GM18873 (cell line): Measurements from ENCODE around the gene CLDN15.

ENCODE experiments used
- ATAC-seq: cut with Tn5 transposase; IDR thresholded peaks from one replicate; pipeline ENCODE4 v1.9.1; 2021; ENCODE audit warnings: mild to moderate bottlenecking, moderate library complexity, moderate number of reproducible peaks; ENCODE audit not compliant: unreplicated experiment, low FRiP score

The CLDN15 gene

DNA sequence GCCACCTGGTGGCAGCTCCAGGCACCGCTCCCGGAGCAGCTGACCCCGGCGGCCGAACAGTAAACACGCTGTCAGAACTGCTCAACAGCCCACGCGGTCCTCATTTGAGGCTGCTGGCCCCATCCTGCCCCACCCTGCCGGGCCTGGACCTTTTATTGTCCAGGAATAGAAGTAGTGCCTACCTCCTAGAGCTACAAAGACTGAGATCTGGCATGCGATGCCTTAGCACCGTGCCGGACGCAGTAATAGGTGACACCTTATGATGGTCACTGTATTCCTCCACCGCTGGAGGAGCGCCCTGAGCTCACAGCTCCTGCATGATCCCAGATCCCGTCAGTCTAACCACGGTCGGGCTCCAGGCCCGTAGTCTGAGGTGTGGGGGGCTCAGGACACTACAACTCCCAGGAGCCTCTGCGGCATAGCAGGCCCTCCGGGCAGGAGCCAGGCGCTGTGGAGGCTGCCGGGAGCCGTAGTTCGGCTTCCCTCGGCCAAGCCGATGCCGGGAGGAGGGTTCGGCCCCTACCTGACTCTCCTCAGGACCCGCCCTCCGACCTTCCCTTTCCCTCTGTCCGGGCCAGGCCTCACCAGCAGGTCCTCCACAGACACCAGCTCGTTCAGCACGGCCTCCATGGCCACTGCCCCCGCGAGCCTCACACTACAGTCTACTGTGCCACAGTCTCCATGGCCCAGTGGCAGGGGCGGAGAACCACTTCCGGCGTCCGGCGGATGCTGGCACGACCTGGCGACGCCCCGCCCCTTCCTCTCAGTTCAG lies 7.0 kb upstream of the CLDN15 start, which contains the start of gene FIS1:
FIS1 (minus strand) TSS at position 707 of the 772 bp plus-strand sequence; CDS start at position 630, 77 bp downstream.
- peak; percentile 85 for ATAC-seq

DNA sequence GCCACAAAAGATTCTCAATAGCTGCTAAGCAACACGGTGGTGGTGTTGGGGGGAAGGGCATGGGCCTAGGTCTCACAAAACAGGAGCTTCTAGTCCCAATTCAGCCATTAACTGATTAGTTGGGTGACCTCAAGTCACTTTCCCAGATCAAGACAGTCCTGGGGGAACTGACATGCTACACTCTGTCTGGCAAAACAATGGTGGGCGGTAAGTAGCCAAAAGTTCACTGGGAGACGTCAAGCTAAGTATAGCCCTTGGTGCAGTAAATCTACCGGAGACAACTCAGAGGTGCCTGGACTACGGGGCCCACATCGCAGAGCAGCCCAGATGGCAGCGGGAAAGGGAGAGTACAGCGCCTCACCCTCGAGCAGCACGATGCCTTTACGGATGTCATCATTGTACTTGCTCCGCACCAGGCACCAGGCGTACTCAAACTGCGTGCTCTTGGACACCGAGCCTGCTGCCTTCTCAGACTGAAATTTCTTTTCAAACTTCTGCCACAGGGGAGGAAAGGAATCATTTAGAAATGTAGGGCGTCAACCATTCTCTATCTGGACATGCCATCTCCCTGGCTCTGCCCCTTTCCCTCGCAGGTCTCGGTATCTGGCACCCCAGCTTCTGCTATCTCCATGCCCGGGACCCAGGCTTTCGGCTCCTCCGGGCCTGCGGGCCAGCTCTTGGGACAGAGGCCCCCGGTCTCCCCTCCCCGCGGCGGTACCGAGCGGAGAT lies 6.2 kb upstream of the CLDN15 start:
- ATAC-seq = no peak

DNA sequence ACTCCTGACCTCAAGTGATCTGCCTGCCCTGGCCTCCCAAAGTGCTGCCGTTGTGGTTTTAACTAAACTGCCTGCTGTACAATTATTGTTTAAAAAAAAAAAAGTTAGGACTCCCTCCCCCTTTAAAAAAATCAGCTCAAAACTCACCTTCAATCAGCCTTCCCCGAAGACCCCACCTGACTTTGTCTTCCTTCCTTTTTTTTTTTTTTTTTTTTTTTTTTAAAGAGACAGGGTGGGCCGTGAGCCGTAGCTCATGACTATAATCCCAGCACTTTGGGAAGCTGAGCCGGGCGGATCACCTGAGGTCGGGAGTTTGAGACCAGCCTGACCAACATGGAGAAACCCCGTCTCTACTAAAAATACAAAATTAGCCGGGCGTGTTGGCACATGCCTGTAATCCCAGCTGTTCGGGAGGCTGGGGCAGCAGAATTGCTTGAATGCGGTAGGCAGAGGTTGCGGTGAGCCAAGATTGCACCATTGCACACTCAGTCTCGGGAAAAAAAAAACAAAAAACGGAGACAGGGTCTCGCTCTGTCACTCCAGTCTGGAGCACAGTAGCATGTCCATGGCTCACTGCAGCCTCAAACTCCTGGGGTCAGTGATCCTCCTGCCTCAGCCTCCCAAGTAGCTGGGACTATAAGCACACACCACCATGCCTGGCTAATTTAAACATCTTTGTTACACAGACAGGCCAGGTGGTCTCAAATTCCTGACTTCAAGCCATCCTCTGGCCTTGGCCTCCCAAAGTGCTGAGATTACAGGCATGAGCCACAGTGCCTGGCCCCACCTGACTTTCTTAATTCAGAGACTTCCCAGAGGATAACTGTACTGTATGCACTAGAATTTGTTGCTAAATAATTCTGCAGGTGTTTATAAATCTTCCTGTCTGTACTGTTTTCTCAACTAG lies 4.1 kb upstream of the CLDN15 start:
- no peak for ATAC-seq

DNA sequence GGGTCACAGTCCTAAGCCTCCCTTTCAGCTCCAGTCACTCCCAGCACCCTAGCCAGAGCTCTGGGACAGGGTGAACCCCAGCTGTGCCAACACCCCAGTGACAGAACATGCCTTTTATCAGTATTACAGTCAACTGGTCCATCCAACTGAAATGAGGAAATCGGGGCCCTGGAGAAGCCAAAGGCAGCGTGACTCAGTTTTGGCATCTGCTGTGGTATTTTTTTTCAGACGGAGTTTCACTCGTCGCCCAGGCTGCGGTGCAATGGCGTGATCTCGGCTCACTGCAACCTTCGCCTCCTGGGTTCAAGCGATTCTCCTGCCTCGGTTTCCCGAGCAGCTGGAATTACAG lies 3.4 kb upstream of the CLDN15 start:
- ATAC-seq = no peak

DNA sequence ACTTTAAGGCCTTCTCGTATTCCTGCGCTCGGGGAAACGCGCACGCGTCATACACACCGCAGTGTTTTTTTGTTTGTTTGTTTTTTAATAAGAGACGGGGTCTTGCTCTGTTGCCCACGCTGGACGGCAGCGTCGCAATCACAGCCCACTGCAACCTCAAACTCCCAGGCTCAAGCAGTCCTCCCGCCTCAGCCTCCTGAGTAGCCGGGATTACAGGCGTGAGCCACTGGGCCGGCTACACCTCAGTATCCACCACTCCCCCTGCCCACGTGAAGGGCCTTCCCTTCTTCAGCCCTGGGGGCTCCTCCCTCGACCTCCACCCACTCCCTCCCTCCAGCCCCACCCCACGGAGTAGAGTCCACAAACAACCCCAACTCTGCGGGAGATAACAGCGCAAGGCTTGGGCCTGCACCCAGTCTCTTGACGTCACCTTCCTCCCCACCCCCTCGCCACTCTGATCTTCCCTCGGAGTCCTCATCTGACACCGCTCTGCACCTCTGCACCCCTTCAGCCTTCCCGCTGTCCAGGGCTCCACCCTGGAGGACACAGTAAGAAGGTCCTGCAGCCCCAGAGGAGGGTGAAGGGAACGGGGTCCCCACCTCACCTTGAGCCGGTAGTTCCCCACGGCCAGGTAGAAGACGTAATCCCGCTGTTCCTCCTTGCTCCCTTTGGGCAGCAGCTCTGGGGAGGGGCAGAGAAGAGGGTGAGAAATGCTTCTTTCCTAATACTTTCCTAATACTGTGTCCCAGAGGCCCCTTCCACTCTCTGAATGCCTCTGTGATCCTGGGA lies 2.8 kb upstream of the CLDN15 start:
- ATAC-seq = no peak

DNA sequence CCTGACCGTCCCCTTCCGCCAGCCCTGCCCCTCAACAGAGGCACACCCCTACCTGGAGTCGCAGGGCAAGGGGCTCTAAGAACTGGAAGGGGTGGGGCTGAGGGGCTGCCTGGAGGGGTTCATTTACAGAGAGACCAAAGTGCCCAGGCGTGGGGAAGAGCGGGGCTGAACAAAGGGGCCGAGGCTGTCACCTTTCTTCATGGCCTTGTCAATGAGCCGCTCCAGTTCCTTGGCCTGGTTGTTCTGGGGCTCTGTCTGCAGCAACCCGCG lies 2.3 kb upstream of the CLDN15 start:
- no peak for ATAC-seq

DNA sequence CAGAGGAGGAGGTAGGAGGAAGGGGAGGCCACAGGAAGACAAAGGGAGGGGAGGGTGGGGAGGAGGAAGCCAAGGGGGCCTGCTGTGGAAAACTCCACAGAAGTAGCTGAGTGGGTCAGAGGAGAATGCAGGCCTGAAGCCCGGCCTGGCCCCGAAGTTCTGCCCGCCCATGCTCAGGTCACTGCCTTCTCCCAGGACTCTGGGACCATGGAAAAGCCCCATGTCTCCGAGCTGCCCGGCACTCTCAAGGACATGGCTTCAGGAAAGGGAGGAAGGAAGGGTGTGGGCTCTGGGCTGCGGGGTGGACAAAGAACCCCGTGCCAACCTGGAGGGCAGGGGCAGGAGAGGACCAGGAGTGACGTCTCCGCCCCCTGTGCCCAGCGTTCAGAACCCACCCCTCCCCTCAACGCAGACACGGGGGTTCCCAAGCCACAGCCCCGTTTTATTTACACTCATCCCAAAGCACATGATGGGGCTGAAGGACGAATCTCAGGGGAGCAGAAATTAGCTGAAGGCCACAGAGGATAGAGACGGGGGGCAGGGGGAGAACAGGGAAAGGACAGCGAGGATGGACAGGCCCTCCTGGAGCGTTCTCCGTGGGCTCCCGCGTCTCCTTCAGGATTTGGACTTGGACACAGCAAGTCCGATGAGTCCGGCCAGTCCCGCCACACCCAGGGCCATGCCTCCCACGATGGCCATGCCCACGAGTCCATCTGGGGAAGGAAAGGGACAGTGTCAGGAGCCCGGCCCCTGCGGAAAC lies 1.8 kb upstream of the CLDN15 start:
- no peak for ATAC-seq

DNA sequence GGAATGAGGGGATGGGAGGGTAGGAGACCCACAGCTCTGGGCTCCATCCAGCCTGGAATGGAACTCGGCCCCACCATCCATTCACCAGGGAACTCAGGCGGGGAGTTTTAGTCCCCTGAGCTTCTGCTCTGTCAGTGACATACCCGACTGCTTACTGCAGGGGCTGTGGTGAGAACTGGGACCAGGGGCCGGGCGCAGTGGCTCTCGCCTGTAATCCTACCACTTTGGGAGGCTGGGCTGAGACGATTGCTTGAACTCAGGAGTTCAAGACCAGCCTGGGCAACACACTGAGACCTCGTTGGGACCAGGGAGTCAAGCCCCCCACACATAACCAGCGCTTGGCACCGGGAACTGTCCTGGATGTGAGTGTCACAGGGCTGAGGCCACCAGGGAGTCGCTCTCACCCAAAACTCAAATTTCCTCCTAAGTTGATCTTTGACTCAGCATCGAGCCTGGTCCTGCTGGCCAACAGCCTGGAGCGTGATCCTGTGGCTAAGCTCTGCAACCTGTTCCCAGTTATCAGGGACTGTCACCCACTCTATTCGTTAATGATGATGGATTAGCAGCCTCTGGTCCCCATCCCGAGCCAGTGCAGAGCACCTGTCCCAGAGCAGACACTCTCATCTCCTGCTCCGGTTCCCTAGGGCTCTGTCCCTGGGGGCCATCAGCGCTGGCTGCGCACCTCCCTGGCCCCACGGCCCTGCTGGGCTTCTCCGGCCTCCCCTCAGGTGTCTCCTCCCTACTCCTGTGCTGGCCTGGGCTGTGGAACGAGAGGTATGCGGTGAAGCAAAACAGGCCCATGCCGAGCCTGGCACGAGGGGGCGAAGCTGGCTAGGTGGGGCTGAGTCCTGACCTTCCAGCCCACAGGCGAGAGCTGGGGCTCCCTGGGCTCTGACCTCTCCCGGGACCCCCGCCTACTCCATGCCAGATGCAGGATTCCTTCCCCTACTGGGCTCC lies 902 bp upstream of the CLDN15 start:
- no peak for ATAC-seq

DNA sequence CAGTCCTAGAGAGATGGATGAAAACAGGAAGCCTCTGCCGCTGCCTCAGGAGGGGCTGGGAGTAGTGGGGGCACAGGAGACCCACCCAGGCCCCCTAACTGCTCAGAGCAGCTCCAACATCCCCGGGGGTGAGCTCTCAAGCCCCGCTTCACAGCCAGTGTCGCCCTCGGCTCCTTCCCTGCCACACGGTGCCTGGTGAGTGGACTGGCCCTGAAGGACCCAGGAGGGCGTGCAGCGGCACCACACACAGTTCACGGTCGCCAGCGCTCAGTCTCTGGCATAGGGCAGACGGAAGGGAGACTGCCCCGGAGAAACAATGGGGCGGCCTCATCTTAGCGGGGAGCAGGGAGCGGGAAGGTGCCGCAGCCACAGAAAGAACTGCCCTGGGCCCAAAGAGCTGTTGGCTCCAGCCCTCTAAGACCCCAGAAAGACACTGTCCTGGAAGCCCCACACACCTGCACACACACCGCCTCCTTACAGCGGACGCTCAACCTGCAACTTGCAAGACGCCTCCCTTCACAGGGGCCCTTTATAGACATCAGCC lies 1.2 kb downstream of the CLDN15 start:
- no peak for ATAC-seq

DNA sequence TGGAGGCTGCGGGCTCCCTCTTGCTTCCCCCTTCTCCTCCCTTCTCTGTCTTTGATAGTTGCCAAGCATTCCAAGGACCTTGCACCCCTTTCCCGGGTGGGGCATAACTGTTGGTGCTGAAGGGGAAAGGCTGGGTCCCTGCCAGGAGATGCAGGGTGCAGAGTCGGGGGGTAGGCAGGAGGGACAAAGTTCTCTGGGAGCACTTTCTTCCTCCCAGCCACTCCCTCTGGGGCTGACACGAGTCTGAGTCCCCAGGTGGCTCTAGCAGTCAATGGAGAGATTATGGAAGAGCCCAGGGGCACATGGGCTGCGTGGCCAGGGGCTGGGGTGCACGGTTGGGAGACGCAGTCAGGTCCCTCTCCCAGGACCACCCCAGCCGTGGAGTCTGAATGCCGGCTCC lies 2.1 kb downstream of the CLDN15 start:
- ATAC-seq = no peak

DNA sequence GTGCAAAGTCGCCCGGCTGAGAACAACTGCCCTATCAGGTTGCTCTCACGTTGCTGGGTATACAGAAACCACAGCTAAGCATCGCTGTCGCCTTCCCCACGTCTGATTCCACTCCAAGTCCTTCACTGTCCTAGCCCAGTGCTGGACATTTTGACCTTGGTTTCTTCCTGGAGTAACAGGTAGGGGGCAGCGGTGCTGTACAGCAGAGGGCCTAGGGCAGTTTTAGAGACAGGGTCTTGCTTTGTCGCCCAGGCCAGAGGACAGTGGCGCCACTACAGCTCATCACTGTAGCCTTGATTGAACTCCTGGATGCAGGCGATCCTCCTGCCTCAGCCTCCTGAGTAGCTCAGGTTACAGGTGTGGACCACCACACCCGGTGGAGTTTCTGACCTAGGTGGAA lies 2.6 kb downstream of the CLDN15 start:
- ATAC-seq = no peak

DNA sequence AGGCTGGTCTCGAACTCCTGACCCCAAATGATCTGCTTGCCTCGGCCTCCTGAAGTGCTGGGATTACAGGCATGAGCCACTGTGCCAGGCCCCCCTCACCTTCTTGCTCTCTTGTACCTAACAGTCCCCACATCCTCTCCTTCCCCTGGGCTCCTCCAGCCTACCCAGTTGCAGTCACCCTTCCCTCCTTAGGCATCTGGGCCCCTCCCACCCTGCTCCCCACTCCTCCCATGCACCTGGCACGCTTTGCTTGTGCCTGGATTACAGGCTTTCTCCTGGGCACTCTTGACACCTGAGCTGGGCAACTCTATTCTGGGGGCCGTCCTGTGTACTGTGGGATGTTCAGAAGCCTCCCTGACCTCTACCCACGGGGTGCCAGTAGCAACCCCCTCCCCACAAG lies 3.0 kb downstream of the CLDN15 start:
- ATAC-seq = no peak

DNA sequence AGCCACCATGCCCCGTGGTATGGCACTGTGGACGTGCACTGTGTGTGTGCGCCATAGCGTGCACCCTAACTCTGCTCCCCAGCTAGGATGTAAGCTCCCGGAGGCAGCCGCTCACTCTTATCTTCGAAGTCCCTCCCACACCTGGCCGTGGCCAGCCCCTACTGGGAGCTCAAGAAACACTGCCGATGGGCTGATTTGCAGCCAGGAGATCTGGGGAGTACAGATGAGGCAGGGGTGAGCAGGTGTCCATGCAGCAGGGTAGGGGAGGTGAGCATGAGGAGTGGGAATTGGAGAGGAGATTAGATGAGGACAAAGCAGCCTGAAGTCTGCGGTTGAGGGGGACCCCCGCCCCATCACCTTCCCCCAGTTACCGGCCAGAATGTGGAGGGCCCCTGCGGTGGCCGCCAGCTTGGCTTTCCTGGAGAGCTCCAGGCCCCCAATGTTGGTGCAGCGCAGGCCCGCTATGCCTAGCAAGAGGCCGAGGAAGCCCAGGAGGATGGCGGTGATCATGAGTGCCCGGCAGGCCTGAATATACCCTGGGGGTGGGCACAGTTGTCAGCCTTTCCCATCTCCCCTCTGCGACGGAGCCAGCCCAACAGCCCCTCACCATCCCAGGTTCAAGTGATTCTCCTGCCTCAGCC lies 3.6 kb downstream of the CLDN15 start:
- ATAC-seq = no peak

DNA sequence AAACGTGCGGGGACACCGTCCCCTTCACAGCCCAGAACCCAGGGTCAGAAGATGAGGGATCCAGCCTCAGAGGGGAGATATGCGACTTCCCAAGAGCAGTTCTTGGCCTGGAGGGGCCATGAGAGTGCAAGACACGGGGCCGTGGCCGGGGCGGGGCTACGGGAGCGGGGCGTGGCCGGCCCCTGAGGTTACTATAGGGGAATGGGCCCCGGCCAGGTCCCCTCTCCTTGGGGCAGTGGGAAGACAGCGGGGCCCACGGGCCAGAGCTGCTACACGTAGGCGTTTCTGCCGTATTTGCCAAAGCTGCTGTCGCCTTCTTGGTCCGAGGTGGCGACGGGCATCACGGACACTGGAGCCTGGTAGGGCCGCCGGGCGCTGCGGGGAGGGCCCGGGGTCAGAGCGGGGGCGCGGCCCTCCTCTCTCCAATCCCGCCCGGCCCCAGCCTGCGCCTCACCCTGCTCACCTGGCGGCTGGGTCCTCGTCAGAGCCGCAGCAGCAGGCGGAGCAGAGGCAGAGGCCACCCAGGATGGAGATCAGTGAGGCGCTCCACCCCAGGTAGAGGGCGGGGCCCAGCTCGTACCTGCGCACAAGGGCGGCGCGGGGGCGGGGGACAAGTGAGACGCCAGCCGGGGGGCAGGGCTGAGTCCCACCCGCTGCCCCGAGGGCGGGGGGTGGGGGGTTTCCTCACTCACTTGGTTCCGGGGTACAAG lies 5.3 kb downstream of the CLDN15 start:
- no peak for ATAC-seq

DNA sequence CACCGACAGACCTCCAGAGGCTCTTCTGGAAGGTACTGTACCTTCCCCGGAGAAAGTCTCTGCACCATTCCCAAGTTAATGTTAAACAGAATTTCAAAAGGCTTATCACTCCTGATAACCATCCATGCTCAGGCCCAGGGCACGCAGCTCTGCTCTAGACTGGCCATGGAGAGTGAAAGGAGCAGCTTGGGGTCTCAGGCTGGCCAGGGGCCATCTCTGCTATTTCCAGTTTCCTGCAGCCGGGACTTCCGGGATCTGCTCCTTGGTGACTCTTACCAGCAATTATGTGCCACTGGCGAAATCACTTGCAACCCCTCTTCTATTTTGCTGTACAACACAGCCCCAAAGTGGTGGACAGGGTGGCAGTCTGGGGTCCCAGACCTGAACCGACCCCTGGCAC lies 6.0 kb downstream of the CLDN15 start:
- ATAC-seq = no peak

DNA sequence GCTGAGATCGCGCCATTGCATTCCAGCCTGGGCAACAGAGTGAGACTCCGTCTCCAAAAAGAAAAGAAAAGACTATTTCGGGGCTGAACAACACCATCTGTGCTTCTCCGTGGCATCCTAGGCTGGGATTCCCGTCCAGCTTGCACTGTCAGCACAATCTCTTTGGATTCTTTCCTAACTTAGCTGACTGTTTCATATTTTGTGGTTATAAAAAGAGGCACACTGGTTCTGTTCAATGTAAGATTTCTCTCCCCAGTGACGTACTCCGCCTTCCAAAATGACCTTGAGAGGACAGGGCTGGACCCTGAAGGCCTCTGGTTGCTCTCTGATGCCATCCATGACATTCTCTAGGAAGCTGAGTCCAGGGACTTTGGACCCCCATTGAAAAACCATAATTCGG lies 10.9 kb downstream of the CLDN15 start:
- no peak for ATAC-seq

DNA sequence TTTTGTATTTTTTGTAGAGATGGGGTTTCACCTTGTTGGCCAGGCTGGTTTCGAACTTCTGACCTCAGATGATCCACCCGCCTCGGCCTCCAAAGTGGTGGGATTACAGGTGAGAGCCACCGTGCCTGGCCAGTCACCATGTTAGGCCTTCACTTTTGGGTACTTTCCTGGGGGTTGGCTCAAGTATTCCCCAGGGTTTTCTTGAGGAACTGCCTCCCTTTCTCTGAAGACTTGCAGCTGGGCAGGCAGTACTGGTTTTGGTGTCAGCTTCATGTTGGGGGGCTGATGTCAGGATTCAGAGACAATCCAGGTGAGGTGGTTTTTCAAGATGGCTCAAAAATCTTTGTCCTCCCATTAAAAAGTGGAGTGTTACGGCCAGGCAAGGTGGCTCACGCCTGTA lies 12.0 kb downstream of the CLDN15 start:
- no peak for ATAC-seq
